Brain microvascular endothelial cell (primary cell): Measurements from ENCODE around the gene TMEM267.
"Not testable (repeated sequence)": the region's sequence is repeated elsewhere in the genome, so short reads cannot be mapped to it uniquely, and the experiment has no call there.

Experiments
- DNase-seq: peaks from one replicate; pipeline ENCODE4 v3.0.0-alpha.2; 2020
- H3K27ac ChIP-seq: fragments of 250-450 bp; sonication (Bioruptor Pico); 2 replicates; pipeline ENCODE4 v1.5.1; 2020; ENCODE audit warnings: mild to moderate bottlenecking, moderate library complexity
- H3K27me3 ChIP-seq: fragments of 250-450 bp; sonication (Bioruptor Pico); replicated peaks from 2 replicates; pipeline ENCODE4 v1.5.1; 2020; ENCODE audit warnings: mild to moderate bottlenecking
- H3K36me3 ChIP-seq: fragments of 250-450 bp; sonication (Bioruptor Pico); replicated peaks from 2 replicates; pipeline ENCODE4 v1.5.1; 2020; ENCODE audit warnings: mild to moderate bottlenecking
- H3K4me3 ChIP-seq: 2 replicates; pipeline ENCODE4 v1.5.1; 2011; ENCODE audit warnings: low read depth, mild to moderate bottlenecking, control low read depth, low read length, moderate library complexity
- CTCF ChIP-seq: IDR thresholded peaks from 2 replicates; pipeline ENCODE4 v1.5.1; 2011; ENCODE audit warnings: low read depth, mild to moderate bottlenecking, moderate library complexity, low read length, control low read depth, inconsistent platforms; ENCODE audit errors: missing control alignments
- in situ Hi-C: cut with HindIII; loops from 2 replicates; pipeline ENCODE4 v1.10.0; 2017; ENCODE audit warnings: low sequenced_read_pairs, low pct_ligation_motif_present

The TMEM267 gene

DNA sequence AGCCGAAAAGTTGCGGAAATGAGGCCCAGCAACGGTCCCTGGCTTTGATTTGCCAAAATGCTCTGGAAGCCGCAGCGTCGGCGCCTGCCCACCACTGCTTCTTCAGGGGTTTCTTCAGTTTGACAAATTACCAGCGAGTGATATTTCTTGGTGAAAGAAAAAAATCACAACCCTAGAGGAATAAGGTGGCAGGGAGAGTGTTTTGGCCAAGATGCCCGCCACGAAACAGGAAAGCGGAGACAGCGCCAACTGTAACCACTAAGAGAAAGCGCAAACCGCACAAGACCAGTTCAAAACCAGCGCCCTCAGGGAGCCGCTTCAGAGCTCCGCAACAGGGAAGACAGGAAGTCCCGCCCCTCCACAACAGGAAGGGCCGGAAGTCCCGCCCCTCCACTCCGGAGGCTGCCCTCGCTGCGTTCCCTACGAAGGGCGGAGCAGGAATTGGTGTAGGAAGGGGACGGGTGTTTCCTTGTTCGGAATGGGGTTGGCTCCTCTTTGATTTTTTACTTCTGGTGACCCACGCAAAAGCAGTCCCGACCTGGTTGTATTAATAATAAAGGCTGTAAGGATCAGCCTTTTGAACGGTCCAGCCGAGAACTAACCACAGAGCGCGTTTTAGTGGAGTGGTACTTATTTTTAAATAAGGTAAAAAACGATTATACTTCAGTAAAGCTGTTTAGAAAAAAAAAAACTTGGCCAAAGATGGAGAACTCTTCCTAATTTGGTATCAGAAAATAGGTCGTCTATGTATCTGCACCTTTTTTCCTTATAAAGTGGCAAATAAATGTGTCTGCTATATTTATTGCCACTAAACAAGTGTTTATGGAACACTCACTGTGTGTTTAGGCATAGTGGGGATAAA lies 31.4 kb upstream of the TMEM267 start, which contains the start of gene C5orf34:
Gene C5orf34 (minus strand): TSS at position 333 of the 862 bp plus-strand sequence. CDS start 5,809 bp downstream, outside the sequence.
- no peak for TF ChIP-seq CTCF
- DNase-seq = peak; percentile 95
- in situ Hi-C loops = no loop called here
- peak within 1 kb of the TSS; percentile 92 for H3K27ac ChIP-seq
- H3K27me3 ChIP-seq = no peaks in the 10 kb centered on the region
- H3K4me3 ChIP-seq = peak within 1 kb of the TSS; percentile 80
- H3K36me3 ChIP-seq = no peaks in the 10 kb centered on the region

- H3K36me3 ChIP-seq = no peaks in the 10 kb centered on the region
- H3K27me3 ChIP-seq = no peaks in the 10 kb centered on the region
- in situ Hi-C loops = no loop called here
- peak; percentile 78 for DNase-seq
- TF ChIP-seq CTCF = no peak
- H3K4me3 ChIP-seq = peak overlapping the region; percentile 80
- peak overlapping the region; percentile 92 for H3K27ac ChIP-seq
These were observed 30.8 kb upstream of the TMEM267 start for GRCh38 chr5:43514471-43514815.

DNA sequence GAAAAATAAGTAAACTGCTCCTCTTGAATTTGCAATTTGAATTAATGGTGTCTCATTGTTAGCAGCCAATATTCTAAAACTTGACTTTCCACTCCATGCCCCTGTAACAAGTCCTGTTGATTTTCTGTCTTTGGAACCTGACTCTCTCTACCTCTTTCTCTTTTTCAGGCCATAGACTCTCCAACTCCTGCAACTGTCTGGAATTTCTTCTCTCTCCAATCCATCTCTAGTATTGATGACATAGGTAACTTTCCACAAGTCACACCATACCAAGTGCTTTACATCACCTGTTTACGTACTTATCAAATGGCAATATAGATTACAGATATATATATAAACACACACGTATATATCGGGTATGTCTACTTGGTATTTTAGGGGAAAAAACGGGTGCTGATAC lies 30.4 kb upstream of the TMEM267 start:
- TF ChIP-seq CTCF = no peak
- Histone ChIP-seq H3K4me3 (peak overlapping the region; percentile 80), H3K27ac (peak overlapping the region; percentile 92), H3K36me3 (no peaks in the 10 kb centered on the region), H3K27me3 (no peaks in the 10 kb centered on the region)
- in situ Hi-C loops = no loop called here
- no peak for DNase-seq

DNA sequence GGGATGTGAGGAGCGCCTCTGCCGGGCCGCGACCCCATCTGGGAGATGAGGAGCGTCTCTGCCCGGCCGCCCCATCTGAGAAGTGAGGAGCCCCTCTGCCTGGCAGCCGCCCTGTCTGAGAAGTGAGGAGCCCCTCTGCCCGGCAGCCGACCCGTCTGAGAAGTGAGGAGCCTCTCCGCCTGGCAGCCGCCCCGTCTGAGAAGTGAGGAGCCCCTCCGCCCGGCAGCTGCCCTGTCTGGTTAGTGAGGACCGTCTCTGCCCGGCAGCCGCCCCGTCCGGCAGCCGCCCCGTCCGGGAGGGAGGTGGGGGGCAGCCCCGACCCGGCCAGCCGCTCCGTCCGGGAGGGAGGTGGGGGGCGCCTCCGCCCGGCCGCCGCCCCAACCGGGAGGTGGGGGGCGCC lies 27.4 kb upstream of the TMEM267 start:
- H3K4me3 ChIP-seq, H3K27me3 ChIP-seq, H3K36me3 ChIP-seq, in situ Hi-C loops, DNase-seq, H3K27ac ChIP-seq: not testable (repeated sequence)

DNA sequence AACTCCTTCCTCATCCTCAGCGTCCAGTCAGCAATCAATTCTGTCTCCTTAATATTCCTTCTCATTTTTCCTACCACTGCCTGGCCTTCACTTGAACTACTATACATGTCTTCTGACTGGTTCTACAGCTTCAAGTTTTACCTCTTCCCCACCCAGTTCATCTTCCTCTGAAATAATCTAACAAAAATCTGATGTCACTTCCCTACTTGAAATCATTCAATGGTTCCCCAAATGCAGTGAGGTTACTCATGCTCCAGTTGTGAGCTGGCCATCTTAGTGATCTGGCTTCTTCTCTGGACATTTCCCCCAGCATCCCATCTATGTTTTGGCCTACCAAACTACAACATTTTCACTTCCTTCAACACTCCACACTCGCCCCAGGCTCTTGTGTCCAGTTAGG lies 14.9 kb upstream of the TMEM267 start:
- in situ Hi-C loops = no loop called here
- no peak overlapping the region for H3K4me3 ChIP-seq

More for the DNA sequence above, 14.9 kb upstream of the TMEM267 start:
- Histone ChIP-seq H3K27me3 (no peaks in the 10 kb centered on the region), H3K27ac (no peak overlapping the region), H3K36me3 (peaks cover 3% of the 10 kb centered on the region)
- no peak for TF ChIP-seq CTCF
- DNase-seq = no peak
